SK-N-SH (cell line): ENCODE measurements around the gene UCMA. TPM values are rescaled to one million over a fixed set of nuclear protein-coding genes. Genes with fewer than 3 reads are reported as not detected.

ENCODE experiments used
- CTCF ChIA-PET: fragments of 300-600, 350-600 bp; formaldehyde crosslinking; extraction: SDS; loops from one replicate; lab custom pipeline; 2021; lab: Yijun Ruan, JAX
- POLR2A ChIA-PET: fragments of 350-600 bp; sonication (Branson Sonifier 250); formaldehyde crosslinking; extraction: SDS; loops from one replicate; lab custom pipeline; 2020; ENCODE audit warnings: antibody characterized with exemption, inconsistent platforms; lab: Yijun Ruan, JAX
- DNase-seq: peaks from one replicate; pipeline ENCODE4 v3.0.0; 2012
- H2AFZ ChIP-seq: fragments of 200-600 bp; sonication (generic); 2 replicates; pipeline ENCODE4 v1.8.1; 2016; ENCODE audit warnings: antibody characterized with exemption, mild to moderate bottlenecking, low read depth
- H3F3A ChIP-seq: fragments of 200-600 bp; sonication (generic); replicated peaks from 2 replicates; pipeline ENCODE3; 2016; ENCODE audit warnings: antibody characterized with exemption, mild to moderate bottlenecking; ENCODE audit not compliant: insufficient read depth
- H3K27ac ChIP-seq, 2 experiments: fragments of 200-500 bp in 1 of 2; fragments of 200-600 bp in 1 of 2; sonication (Bioruptor generic) in 1 of 2; sonication (generic), shearing (Covaris generic) in 1 of 2; 2 replicates each; pipeline versions ENCODE4 v1.5.1 to v1.6.1; 2014 to 2016; ENCODE audit warnings: low read depth in 2 of 2, inconsistent platforms in 1 of 2, low read length in 1 of 2, mild to moderate bottlenecking in 1 of 2, mixed read lengths in 1 of 2
- H3K27me3 ChIP-seq: fragments of 200-600 bp; sonication (generic), shearing (Covaris generic); 2 replicates; pipeline ENCODE4 v1.6.1; 2016; ENCODE audit warnings: mixed run types; ENCODE audit not compliant: insufficient read depth
- H3K36me3 ChIP-seq, 2 experiments: fragments of 200-500 bp in 1 of 2; fragments of 200-600 bp in 1 of 2; sonication (Bioruptor generic) in 1 of 2; sonication (generic) in 1 of 2; replicated peaks in 1 of 2; 2 replicates each; pipeline versions ENCODE3 to v1.5.1; 2014 to 2016; ENCODE audit warnings: low read length in 1 of 2, mild to moderate bottlenecking in 1 of 2; ENCODE audit not compliant: insufficient read depth in 2 of 2, control insufficient read depth in 1 of 2
- H3K4me1 ChIP-seq, 2 experiments: fragments of 200-500 bp in 1 of 2; fragments of 200-600 bp in 1 of 2; sonication (Bioruptor generic) in 1 of 2; sonication (generic), shearing (Covaris generic) in 1 of 2; 2 replicates each; pipeline versions ENCODE4 v1.5.1 to v1.6.1; 2014 to 2016; ENCODE audit warnings: low read depth in 1 of 2, low read length in 1 of 2, mixed run types in 1 of 2; ENCODE audit not compliant: insufficient read depth in 2 of 2, control insufficient read depth in 1 of 2
- H3K4me2 ChIP-seq: fragments of 200-600 bp; sonication (generic), shearing (Covaris generic); 2 replicates; pipeline ENCODE4 v1.6.1; 2017; ENCODE audit warnings: mixed run types
- H3K4me3 ChIP-seq, 2 experiments: fragments of 200-500 bp in 1 of 2; fragments of 200-600 bp in 1 of 2; sonication (Bioruptor generic) in 1 of 2; sonication (generic), shearing (Covaris generic) in 1 of 2; 2 replicates each; pipeline versions ENCODE4 v1.5.1 to v1.8.1; 2014 to 2016; ENCODE audit warnings: low read depth in 2 of 2, inconsistent platforms in 1 of 2, low read length in 1 of 2, mild to moderate bottlenecking in 1 of 2, mixed read lengths in 1 of 2, moderate library complexity in 1 of 2
- H3K79me2 ChIP-seq: fragments of 200-600 bp; sonication (generic); 2 replicates; pipeline ENCODE4 v1.8.1; 2017; ENCODE audit warnings: mild to moderate bottlenecking; ENCODE audit not compliant: insufficient read depth
- H3K9ac ChIP-seq: fragments of 200-600 bp; sonication (generic); 2 replicates; pipeline ENCODE4 v1.6.1; 2017; ENCODE audit warnings: mixed run types
- H3K9me2 ChIP-seq: fragments of 200-600 bp; sonication (generic); 2 replicates; pipeline ENCODE4 v1.6.1; 2017; ENCODE audit warnings: mixed run types
- H3K9me3 ChIP-seq: fragments of 200-600 bp; sonication (generic); 2 replicates; pipeline ENCODE4 v1.6.1; 2017; ENCODE audit warnings: mixed run types, mild to moderate bottlenecking, moderate library complexity
- H4K20me1 ChIP-seq: fragments of 200-600 bp; sonication (generic); 2 replicates; pipeline ENCODE4 v1.6.1; 2017; ENCODE audit warnings: mild to moderate bottlenecking, mixed run types; ENCODE audit not compliant: insufficient read depth
- CHD2 ChIP-seq: fragments of 150-350 bp; IDR thresholded peaks from 2 replicates; pipeline ENCODE4 v1.6.1; 2018; ENCODE audit warnings: low read length; ENCODE audit not compliant: partially characterized antibody
- ELF1 ChIP-seq: IDR thresholded peaks from 2 replicates; pipeline ENCODE4 v1.4.0; 2012
- EZH2phosphoT487 ChIP-seq: fragments of 200-600 bp; sonication (generic); IDR thresholded peaks from 2 replicates; pipeline ENCODE4 v1.6.1; 2017; ENCODE audit warnings: low read depth, mixed run types, mild to moderate bottlenecking, antibody characterized with exemption, moderate library complexity, borderline replicate concordance
- FOSL2 ChIP-seq: IDR thresholded peaks from 2 replicates; pipeline ENCODE4 v1.4.0; 2012; ENCODE audit warnings: low read depth, mild to moderate bottlenecking, moderate library complexity, borderline replicate concordance
- FOXM1 ChIP-seq: IDR thresholded peaks from 2 replicates; pipeline ENCODE4 v1.4.0; 2012; ENCODE audit warnings: low read depth, mild to moderate bottlenecking
- GABPA ChIP-seq: IDR thresholded peaks from 2 replicates; pipeline ENCODE4 v1.4.0; 2012; ENCODE audit warnings: low read depth, mild to moderate bottlenecking
- GATA2 ChIP-seq: sonication (generic); formaldehyde crosslinking; IDR thresholded peaks from 2 replicates; pipeline ENCODE4 v1.5.0; 2020; ENCODE audit warnings: mild to moderate bottlenecking, missing genetic modification reagents
- JUND ChIP-seq: IDR thresholded peaks from 2 replicates; pipeline ENCODE4 v1.4.0; 2012
- MEF2A ChIP-seq: IDR thresholded peaks from 2 replicates; pipeline ENCODE4 v1.4.0; 2012; ENCODE audit warnings: low read depth, borderline replicate concordance
- MXI1 ChIP-seq: IDR thresholded peaks from 2 replicates; pipeline ENCODE4 v1.6.1; 2012; ENCODE audit warnings: mild to moderate bottlenecking, low read depth, low read length, improper control_type of control experiment
- NFIC ChIP-seq: IDR thresholded peaks from 2 replicates; pipeline ENCODE4 v1.4.0; 2012; ENCODE audit warnings: borderline replicate concordance
- NRF1 ChIP-seq: IDR thresholded peaks from 2 replicates; pipeline ENCODE4 v1.6.1; 2012; ENCODE audit warnings: low read depth, mild to moderate bottlenecking, low read length
- RAD21 ChIP-seq: IDR thresholded peaks from 2 replicates; pipeline ENCODE4 v1.6.1; 2012; ENCODE audit warnings: mild to moderate bottlenecking, low read length
- RCOR1 ChIP-seq: fragments of 150-350 bp; IDR thresholded peaks from 2 replicates; pipeline ENCODE4 v1.6.1; 2017; ENCODE audit warnings: antibody characterized with exemption, low read length
- RFX5 ChIP-seq: IDR thresholded peaks from 2 replicates; pipeline ENCODE4 v1.6.1; 2012; ENCODE audit warnings: mild to moderate bottlenecking, improper control_type of control experiment, low read length
- RXRA ChIP-seq: IDR thresholded peaks from 2 replicates; pipeline ENCODE4 v1.4.0; 2012; ENCODE audit warnings: low read depth, mild to moderate bottlenecking, borderline replicate concordance
- SIN3A ChIP-seq: IDR thresholded peaks from 2 replicates; pipeline ENCODE4 v1.6.1; 2012; ENCODE audit warnings: low read depth, mild to moderate bottlenecking, low read length, moderate library complexity, borderline replicate concordance
- SMC3 ChIP-seq: IDR thresholded peaks from 2 replicates; pipeline ENCODE4 v1.6.1; 2012; ENCODE audit warnings: low read depth, low read length, improper control_type of control experiment
- TCF12 ChIP-seq: IDR thresholded peaks from 2 replicates; pipeline ENCODE4 v1.4.0; 2012
- TEAD4 ChIP-seq: IDR thresholded peaks from 2 replicates; pipeline ENCODE4 v1.4.0; 2012; ENCODE audit warnings: mild to moderate bottlenecking, borderline replicate concordance; ENCODE audit not compliant: insufficient read depth
- YY1 ChIP-seq: IDR thresholded peaks from 2 replicates; pipeline ENCODE4 v1.4.0; 2012; ENCODE audit warnings: low read depth, mild to moderate bottlenecking
- WGBS: methylation state at CpG from one replicate; pipeline ENCODE4 v1.1.6; 2017; ENCODE audit warnings: low lambda C conversion rate; 5-methylcytosine and 5-hydroxymethylcytosine counted together
- polyA plus RNA-seq, 3 experiments: library from polyadenylated mRNA; depleted of rRNA; stranded (reverse); fragments of >200 nt; gene quantifications; 2 replicates each; pipeline ENCODE4 v1.2.3, GENCODE V29; 2012
- TF ChIP-seq, protein P1 (sequence below): IDR thresholded peaks from 2 replicates; pipeline ENCODE4 v1.4.0; 2012; ENCODE audit warnings: low read depth, borderline replicate concordance
- TF ChIP-seq, protein P2 (sequence below): IDR thresholded peaks from 2 replicates; pipeline ENCODE4 v1.4.0; 2012; ENCODE audit warnings: low read depth
- TF ChIP-seq, protein P3 (sequence below): IDR thresholded peaks from 2 replicates; pipeline ENCODE4; 2012
- TF ChIP-seq, protein P4 (sequence below): fragments of 150-350 bp; IDR thresholded peaks from 2 replicates; pipeline ENCODE4 v1.6.1; 2017; ENCODE audit warnings: antibody characterized with exemption, low read length, low read depth, borderline replicate concordance
- TF ChIP-seq, protein P5 (sequence below): fragments of 150-350 bp; IDR thresholded peaks from 2 replicates; pipeline ENCODE4 v1.6.1; 2016; ENCODE audit warnings: mild to moderate bottlenecking, low read depth, low read length
- TF ChIP-seq, protein P6 (sequence below): fragments of 200-600 bp; sonication (generic); IDR thresholded peaks from 2 replicates; pipeline ENCODE4 v1.6.1; 2017; ENCODE audit warnings: antibody characterized with exemption, mild to moderate bottlenecking, moderate library complexity
- TF ChIP-seq, protein P7 (sequence below): IDR thresholded peaks from 2 replicates; pipeline ENCODE4 v1.4.0; 2012; ENCODE audit warnings: low read depth, borderline replicate concordance

The UCMA gene
- polyA plus RNA-seq, 1 of the 3 experiments (the other 2 are of a cell fraction) = not detected

DNA sequence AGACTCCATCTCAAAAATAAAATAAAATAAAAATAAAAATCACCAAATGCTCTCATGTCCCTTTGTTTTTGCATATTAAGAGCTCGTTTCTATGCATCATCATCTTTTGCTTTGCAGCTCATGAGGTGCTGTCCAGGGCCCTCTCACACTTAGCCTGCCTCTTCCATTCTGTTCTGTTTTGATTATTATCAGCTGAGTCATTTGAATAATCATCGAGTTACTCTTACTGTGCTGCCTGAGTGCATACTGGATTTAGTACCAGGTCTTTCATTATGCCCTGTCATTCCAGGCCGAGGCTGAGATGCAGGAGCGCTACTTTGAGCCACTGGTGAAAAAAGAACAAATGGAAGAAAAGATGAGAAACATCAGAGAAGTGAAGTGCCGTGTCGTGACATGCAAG, 33.0 kb downstream of the UCMA start:
- Histone ChIP-seq H3K79me2 (no peaks in the 10 kb centered on the region), H3K4me1 (no peaks in the 10 kb centered on the region; a peak in 1 of 4 replicates), H3K9ac (no peak overlapping the region), H3K9me2 (no peaks in the 10 kb centered on the region), H3K27me3 (no peaks in the 10 kb centered on the region), H3K36me3 (peaks cover 3 to 9% of the 10 kb centered on the region in 2 experiments), H3K4me2 (no peak overlapping the region), H3K27ac (no peak overlapping the region; a peak in 1 of 4 replicates), H3K9me3 (no peaks in the 10 kb centered on the region), H2AFZ (no peak overlapping the region; the same call in 1 of the 2 replicates), H4K20me1 (no peaks in the 10 kb centered on the region), H3K4me3 (no peak overlapping the region), H3F3A (no peaks in the 10 kb centered on the region)
- DNase-seq = no peak
- 74% methylated on average over 6 of the region's 6 CpGs for WGBS
- CTCF ChIA-PET = interaction anchor here (1.2 to 1.3 kb wide), 2 partner anchors 102 to 336 kb away, joined by 3 to 5 read pairs; no protein-coding TSS in a partner anchor
- POLR2A ChIA-PET = interaction anchor here (0.8 kb wide), 1 partner anchor 102 kb away, joined by 3 read pairs; no protein-coding TSS in a partner anchor
- peak; percentile 32; the same call in 1 of the 2 replicates for TF ChIP-seq JUND
- no peak for TF ChIP-seq ELF1
- TF ChIP-seq, protein P1, sequence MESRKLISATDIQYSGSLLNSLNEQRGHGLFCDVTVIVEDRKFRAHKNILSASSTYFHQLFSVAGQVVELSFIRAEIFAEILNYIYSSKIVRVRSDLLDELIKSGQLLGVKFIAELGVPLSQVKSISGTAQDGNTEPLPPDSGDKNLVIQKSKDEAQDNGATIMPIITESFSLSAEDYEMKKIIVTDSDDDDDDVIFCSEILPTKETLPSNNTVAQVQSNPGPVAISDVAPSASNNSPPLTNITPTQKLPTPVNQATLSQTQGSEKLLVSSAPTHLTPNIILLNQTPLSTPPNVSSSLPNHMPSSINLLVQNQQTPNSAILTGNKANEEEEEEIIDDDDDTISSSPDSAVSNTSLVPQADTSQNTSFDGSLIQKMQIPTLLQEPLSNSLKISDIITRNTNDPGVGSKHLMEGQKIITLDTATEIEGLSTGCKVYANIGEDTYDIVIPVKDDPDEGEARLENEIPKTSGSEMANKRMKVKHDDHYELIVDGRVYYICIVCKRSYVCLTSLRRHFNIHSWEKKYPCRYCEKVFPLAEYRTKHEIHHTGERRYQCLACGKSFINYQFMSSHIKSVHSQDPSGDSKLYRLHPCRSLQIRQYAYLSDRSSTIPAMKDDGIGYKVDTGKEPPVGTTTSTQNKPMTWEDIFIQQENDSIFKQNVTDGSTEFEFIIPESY = no peak
- TF ChIP-seq, protein P2, sequence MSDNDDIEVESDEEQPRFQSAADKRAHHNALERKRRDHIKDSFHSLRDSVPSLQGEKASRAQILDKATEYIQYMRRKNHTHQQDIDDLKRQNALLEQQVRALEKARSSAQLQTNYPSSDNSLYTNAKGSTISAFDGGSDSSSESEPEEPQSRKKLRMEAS = no peak
- TF ChIP-seq CHD2 = no peak
- TF ChIP-seq, protein P3, sequence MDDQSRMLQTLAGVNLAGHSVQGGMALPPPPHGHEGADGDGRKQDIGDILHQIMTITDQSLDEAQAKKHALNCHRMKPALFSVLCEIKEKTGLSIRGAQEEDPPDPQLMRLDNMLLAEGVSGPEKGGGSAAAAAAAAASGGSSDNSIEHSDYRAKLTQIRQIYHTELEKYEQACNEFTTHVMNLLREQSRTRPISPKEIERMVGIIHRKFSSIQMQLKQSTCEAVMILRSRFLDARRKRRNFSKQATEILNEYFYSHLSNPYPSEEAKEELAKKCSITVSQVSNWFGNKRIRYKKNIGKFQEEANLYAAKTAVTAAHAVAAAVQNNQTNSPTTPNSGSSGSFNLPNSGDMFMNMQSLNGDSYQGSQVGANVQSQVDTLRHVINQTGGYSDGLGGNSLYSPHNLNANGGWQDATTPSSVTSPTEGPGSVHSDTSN = 0 out of 2 replicates have a peak, but pooled peaks have one; percentile 8
- TF ChIP-seq, protein P4, sequence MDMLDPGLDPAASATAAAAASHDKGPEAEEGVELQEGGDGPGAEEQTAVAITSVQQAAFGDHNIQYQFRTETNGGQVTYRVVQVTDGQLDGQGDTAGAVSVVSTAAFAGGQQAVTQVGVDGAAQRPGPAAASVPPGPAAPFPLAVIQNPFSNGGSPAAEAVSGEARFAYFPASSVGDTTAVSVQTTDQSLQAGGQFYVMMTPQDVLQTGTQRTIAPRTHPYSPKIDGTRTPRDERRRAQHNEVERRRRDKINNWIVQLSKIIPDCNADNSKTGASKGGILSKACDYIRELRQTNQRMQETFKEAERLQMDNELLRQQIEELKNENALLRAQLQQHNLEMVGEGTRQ = no peak
- TF ChIP-seq GATA2 = no peak
- no peak for TF ChIP-seq YY1
- TF ChIP-seq EZH2phosphoT487 = no peak
- TF ChIP-seq MXI1 = no peak
- TF ChIP-seq SMC3 = no peak
- no peak for TF ChIP-seq GABPA
- TF ChIP-seq, protein P5, sequence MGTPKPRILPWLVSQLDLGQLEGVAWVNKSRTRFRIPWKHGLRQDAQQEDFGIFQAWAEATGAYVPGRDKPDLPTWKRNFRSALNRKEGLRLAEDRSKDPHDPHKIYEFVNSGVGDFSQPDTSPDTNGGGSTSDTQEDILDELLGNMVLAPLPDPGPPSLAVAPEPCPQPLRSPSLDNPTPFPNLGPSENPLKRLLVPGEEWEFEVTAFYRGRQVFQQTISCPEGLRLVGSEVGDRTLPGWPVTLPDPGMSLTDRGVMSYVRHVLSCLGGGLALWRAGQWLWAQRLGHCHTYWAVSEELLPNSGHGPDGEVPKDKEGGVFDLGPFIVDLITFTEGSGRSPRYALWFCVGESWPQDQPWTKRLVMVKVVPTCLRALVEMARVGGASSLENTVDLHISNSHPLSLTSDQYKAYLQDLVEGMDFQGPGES = no peak
- no peak for TF ChIP-seq TCF12
- TF ChIP-seq, protein P6, sequence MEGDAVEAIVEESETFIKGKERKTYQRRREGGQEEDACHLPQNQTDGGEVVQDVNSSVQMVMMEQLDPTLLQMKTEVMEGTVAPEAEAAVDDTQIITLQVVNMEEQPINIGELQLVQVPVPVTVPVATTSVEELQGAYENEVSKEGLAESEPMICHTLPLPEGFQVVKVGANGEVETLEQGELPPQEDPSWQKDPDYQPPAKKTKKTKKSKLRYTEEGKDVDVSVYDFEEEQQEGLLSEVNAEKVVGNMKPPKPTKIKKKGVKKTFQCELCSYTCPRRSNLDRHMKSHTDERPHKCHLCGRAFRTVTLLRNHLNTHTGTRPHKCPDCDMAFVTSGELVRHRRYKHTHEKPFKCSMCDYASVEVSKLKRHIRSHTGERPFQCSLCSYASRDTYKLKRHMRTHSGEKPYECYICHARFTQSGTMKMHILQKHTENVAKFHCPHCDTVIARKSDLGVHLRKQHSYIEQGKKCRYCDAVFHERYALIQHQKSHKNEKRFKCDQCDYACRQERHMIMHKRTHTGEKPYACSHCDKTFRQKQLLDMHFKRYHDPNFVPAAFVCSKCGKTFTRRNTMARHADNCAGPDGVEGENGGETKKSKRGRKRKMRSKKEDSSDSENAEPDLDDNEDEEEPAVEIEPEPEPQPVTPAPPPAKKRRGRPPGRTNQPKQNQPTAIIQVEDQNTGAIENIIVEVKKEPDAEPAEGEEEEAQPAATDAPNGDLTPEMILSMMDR = no peak
- TF ChIP-seq MEF2A = no peak
- no peak for TF ChIP-seq NRF1
- TF ChIP-seq, protein P7, sequence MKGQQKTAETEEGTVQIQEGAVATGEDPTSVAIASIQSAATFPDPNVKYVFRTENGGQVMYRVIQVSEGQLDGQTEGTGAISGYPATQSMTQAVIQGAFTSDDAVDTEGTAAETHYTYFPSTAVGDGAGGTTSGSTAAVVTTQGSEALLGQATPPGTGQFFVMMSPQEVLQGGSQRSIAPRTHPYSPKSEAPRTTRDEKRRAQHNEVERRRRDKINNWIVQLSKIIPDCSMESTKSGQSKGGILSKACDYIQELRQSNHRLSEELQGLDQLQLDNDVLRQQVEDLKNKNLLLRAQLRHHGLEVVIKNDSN = no peak
- TF ChIP-seq RFX5 = no peak
- no peak for TF ChIP-seq SIN3A
- no peak for TF ChIP-seq FOXM1
- TF ChIP-seq RCOR1 = no peak
- TF ChIP-seq RXRA = no peak
- TF ChIP-seq TEAD4 = no peak
- TF ChIP-seq NFIC = no peak
- TF ChIP-seq RAD21 = no peak
- TF ChIP-seq FOSL2 = 0 out of 2 replicates have a peak, but pooled peaks have one; percentile 36
